Fibroblast of lung (primary cell): ENCODE results near the gene METTL4.

Source experiments
- CTCF ChIP-seq, 2 donors: IDR thresholded peaks in 1 of 2; conservative IDR thresholded peaks in 1 of 2; 1 replicate in 1 of 2; 2 replicates in 1 of 2; pipeline ENCODE4 v1.5.1; 2011 to 2012; ENCODE audit warnings: low read length in 2 of 2, control low read depth in 1 of 2, inconsistent platforms in 1 of 2, low read depth in 1 of 2, mild to moderate bottlenecking in 1 of 2
- EZH2 ChIP-seq: IDR thresholded peaks from 2 replicates; pipeline ENCODE4 v1.5.1; 2012; ENCODE audit warnings: low read length, control low read depth, mild to moderate bottlenecking; ENCODE audit errors: missing control alignments

GRCh38 chr18:2512059-2512458, 59.2 kb downstream of the METTL4 start:
- TF ChIP-seq CTCF (conservative IDR thresholded peaks at IDR 0.05 in 1 of 2, IDR thresholded peaks at IDR 0.05 in 1 of 2; ENCODE audit: low read depth in 1 of 2, low read length in 2 of 2) (no peak), EZH2 (no peak)
